Vagina (tissue), 2 donors: Measurements from ENCODE around the gene OLIG3.

ENCODE experiments used
- CTCF ChIP-seq, 3 experiments: fragments of 450-650 bp in 2 of 3; fragments of 200-600 bp in 1 of 3; sonication (generic) in 1 of 3; IDR thresholded peaks; one replicate each; pipeline ENCODE4 v1.5.1; 2017 to 2019; ENCODE audit warnings: antibody characterized with exemption in 3 of 3, mild to moderate bottlenecking in 2 of 3, moderate library complexity in 2 of 3
- POLR2AphosphoS5 ChIP-seq, 2 donors: sonication (generic); formaldehyde crosslinking; IDR thresholded peaks; one replicate each; pipeline ENCODE4 v1.9.0; 2017; ENCODE audit warnings: antibody characterized with exemption in 2 of 2, mild to moderate bottlenecking in 2 of 2, low read depth in 1 of 2; ENCODE audit not compliant: insufficient read depth in 1 of 2

- TF ChIP-seq CTCF (IDR thresholded peaks at IDR 0.05) (no peak), POLR2AphosphoS5 (IDR thresholded peaks at IDR 0.05; ENCODE audit: insufficient read depth in 1 of 2, low read depth in 1 of 2) (no peak)
These were observed 47.4 kb upstream of the OLIG3 start for GRCh38 chr6:137541534-137542063.
